Activated CD4-positive, alpha-beta T cell treated with anti-CD3 and anti-CD28 coated beads, Interleukin-2, amount 50 U/mL, for 4 hours (primary cell): ENCODE measurements around the gene P3H2.
"Not testable (repeated sequence)": the region's sequence is repeated elsewhere in the genome, so short reads cannot be mapped to it uniquely, and the experiment has no call there.

Source experiments
- DNase-seq, 2 experiments: peaks; one replicate each; pipeline ENCODE4 v3.0.0-alpha.2; 2020

P3H2 gene, protein sequence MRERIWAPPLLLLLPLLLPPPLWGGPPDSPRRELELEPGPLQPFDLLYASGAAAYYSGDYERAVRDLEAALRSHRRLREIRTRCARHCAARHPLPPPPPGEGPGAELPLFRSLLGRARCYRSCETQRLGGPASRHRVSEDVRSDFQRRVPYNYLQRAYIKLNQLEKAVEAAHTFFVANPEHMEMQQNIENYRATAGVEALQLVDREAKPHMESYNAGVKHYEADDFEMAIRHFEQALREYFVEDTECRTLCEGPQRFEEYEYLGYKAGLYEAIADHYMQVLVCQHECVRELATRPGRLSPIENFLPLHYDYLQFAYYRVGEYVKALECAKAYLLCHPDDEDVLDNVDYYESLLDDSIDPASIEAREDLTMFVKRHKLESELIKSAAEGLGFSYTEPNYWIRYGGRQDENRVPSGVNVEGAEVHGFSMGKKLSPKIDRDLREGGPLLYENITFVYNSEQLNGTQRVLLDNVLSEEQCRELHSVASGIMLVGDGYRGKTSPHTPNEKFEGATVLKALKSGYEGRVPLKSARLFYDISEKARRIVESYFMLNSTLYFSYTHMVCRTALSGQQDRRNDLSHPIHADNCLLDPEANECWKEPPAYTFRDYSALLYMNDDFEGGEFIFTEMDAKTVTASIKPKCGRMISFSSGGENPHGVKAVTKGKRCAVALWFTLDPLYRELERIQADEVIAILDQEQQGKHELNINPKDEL

DNA sequence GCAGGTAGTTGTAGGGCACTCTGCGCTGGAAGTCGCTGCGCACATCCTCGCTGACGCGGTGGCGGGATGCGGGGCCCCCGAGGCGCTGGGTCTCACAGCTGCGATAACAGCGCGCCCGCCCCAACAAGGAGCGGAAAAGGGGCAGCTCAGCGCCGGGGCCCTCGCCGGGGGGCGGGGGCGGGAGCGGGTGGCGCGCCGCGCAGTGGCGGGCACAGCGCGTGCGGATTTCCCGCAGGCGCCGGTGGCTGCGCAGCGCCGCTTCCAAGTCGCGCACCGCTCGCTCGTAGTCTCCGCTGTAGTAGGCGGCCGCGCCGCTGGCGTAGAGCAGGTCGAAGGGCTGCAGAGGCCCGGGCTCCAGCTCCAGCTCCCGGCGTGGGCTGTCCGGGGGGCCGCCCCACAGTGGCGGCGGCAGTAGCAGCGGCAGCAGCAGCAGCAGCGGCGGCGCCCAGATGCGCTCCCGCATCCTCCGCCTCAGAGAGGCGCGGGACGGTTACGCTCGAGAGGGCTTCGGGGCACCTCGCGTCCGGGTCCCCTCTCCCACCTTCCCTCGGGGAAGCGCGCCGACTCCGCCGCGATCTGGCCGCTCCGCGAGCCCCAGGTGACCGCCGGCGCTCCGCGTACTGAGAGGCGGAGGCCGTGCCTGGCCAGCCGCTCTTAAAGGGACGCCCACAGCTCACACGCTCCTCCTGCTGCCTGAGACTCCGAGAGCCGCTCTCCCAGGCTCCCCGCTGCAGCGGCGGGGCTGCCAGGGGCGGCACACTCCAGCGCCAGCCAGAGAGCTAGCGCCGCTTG is at the start of gene P3H2:
TSS of gene P3H2 (minus strand) at position 629 of the 792 bp plus-strand sequence. CDS start at position 463, 166 bp downstream.
- DNase-seq = no peak

GRCh38 chr3:190169877-190170276 is 49.2 kb upstream of the P3H2 start:
- no peak for DNase-seq

GRCh38 chr3:190169243-190169642 is 48.5 kb upstream of the P3H2 start:
- DNase-seq = no peak

DNA sequence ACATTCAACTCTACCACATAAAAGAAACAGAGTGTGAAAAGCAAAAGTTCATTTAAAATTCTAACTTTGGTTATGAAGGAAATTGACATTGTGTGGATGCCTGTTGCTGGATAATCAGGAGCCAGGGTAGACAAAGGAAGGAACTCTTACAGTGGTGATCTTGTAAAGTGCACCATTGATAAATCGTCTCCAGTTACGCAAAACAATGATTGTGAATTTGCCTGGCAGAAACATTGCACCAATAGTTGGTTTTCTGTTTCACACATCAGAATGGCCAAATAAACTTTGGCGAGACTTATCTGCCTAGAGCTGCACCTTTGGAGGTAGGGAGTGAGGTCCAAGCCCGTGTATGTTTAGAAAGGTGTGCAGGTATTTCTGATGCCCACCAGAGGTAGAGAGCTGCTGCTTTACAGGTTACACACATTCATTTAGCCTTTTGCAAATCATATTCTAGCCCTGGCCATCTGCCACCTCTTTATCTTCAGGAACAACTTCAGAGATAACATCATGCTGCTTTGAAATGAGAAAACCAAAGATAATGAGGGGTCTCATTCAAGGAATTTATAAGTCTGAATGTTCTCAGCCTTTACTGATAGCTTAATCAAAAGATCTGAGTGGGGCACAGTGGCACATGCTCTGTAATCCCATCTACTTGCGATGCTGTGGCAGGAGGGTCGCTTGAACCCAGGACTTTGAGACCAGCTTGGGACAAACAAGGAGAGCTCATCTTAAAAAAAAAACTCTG is 47.4 kb upstream of the P3H2 start:
- no peak for DNase-seq

GRCh38 chr3:190166948-190167347 is 46.3 kb upstream of the P3H2 start:
- DNase-seq = no peak

- no peak for DNase-seq
Measured at GRCh38 chr3:190165253-190165652, 44.6 kb upstream of the P3H2 start.

DNA sequence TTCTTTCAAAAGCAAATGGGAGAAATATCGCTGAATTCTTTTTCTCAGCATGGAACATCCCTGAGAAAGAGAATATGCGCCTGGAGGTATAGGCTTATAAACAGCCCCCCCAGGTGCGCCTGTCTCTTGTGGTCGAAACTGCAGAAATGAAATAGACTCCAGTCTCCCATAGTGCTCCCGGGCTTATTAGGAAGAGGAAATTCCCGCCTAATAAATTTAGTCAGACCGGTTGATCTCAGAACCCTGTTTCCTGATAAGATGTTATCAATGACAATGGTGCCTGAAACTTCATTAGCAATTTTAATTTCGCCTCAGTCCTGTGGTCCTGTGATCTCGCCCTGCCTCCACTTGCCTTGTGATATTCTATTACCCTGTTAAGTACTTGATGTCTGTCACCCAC is 41.3 kb upstream of the P3H2 start:
- not testable (repeated sequence) for DNase-seq

GRCh38 chr3:190159902-190160435 is 39.3 kb upstream of the P3H2 start:
- no peak for DNase-seq

- DNase-seq = no peak
Measured at GRCh38 chr3:190158261-190158660, 37.6 kb upstream of the P3H2 start.

- DNase-seq = no peak
Measured at GRCh38 chr3:190155752-190156151, 35.1 kb upstream of the P3H2 start.

GRCh38 chr3:190150681-190151080 is 30.0 kb upstream of the P3H2 start:
- no peak for DNase-seq

DNA sequence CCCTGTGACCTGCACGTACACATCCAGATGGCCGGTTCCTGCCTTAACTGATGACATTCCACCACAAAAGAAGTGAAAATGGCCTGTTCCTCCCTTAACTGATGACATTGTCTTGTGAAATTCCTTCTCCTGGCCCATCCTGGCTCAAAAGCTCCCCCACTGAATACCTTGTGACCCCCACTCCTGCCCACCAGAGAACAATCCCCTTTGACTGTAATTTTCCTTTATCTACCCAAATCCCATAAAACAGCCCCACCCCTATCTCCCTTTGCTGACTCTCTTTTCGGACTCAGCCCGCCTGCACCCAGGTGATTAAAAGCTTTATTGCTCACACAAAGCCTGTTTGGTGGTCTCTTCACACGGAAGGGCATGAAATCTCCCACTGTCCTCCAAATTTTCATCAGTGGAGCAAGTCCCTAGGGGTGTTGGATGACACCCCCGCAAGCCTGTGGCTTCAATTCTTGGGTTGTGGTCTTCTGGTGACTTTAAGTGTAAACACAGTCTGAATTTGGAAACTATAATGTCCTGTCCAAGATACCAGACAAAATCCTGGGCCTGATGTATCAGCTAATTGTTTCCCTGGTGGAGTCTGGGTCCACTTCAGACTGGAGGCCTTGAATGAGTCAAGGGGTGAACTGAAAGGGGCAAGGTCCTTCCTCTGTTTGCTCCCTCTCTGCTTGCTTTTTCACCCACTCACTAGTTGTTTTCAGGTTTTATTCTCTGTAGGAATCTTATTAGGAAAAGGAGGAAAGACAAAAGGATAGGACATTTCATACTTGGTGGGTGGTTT is 29.3 kb upstream of the P3H2 start:
- not testable (repeated sequence) for DNase-seq

DNA sequence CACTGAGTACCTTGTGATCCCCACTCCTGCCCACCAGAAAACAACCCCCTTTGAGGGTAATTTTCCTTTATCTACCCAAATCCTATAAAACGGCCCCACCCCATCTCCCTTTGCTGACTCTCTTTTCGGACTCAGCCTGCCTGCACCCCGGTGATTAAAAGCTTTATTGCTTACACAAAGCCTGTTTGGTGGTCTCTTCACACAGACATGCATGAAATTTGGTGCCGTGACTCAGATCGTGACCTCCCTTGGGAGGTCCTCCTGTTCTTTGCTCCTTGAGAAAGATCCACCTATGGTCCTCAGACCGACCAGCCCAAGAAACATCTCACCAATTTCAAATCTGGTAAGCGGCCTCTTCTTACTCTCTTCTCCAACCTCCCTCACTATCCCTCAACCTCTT is 24.1 kb upstream of the P3H2 start:
- not testable (repeated sequence) for DNase-seq

- DNase-seq = no peak
Measured at GRCh38 chr3:190142041-190142440, 21.3 kb upstream of the P3H2 start.

DNA sequence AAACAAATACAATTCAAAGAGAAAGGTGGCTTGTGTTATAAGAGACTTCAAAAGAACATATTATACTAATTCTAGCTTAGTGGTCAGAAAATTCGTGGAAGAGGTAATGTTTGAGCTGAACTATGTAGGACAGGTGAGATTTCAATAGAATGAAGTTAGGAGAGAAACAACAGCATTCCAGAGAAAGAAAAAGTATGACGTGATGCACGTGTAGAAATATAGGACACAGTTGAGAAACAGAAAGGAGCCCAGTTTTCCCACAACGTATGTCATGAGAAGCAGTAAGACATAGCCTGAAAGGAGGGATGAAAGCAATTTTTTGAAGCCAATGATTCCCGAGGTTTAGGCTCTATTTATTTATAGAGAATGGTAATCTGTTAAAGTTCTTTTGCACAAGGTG is 18.7 kb upstream of the P3H2 start:
- DNase-seq = no peak

- DNase-seq = no peak
Measured at GRCh38 chr3:190132371-190132770, 11.7 kb upstream of the P3H2 start.

GRCh38 chr3:190131329-190131728 is 10.6 kb upstream of the P3H2 start:
- no peak for DNase-seq

DNA sequence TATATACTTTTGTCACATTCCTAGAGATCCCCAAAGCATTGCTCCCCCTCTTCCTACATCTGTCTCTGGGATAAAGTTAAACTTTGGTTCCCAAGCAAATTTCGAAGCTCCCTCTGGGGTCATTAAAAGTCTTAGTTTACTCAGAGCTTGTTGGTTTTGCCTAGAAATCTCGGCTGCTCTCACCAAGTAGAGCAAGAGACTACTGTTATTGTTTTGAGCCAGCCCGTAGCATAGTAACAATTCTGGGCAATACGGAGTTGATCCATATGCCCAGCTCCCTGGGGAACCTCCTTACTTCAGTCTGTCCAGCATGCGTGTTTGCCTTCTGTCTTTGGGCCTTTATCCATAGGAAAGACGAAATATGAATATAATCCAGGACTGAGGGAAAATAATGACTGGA is 10.0 kb upstream of the P3H2 start:
- no peak for DNase-seq

- no peak for DNase-seq
Measured at GRCh38 chr3:190130037-190130436, 9.3 kb upstream of the P3H2 start.

GRCh38 chr3:190127797-190128196 is 7.1 kb upstream of the P3H2 start:
- no peak for DNase-seq

DNA sequence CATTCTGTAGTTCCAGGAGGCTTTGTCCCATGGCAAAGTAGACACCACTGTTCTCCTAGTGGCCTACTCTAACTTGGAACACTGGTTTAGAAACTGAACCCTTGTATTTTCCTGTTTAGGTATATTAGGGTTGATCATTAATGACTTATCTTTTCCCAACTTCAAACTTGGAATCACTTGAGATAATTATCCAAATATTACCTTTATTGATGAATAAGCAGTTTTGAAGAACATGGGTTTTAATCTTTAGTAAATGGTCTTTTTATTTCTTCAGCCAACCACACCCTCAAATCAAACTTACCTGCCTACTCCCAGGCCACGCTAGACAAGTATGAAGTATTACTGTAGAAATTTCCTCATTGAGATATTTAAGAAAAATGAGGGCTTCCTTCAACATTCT is 6.5 kb upstream of the P3H2 start:
- no peak for DNase-seq
